Vagina (tissue), 2 donors: ENCODE results near the gene HSD3B1. TPM values are rescaled to one million over a fixed set of nuclear protein-coding genes. Genes with fewer than 3 reads are reported as not detected.

Experiments used
- DNase-seq, 2 donors: peaks; one replicate each; pipeline ENCODE4 v3.0.0-alpha.2; 2017; ENCODE audit errors: extremely low spot score in 2 of 2
- H3K27ac ChIP-seq: fragments of 200-600 bp; sonication (generic); one replicate; pipeline ENCODE4 v1.5.1; 2019
- H3K27me3 ChIP-seq: fragments of 200-600 bp; sonication (generic); one replicate; pipeline ENCODE4 v1.5.1; 2019
- H3K36me3 ChIP-seq, 2 donors: fragments of 200-600 bp; sonication (generic); one replicate each; pipeline ENCODE4 v1.5.1; 2017 to 2019
- H3K4me1 ChIP-seq: fragments of 200-600 bp; sonication (generic); one replicate; pipeline ENCODE4 v1.5.1; 2019
- H3K4me3 ChIP-seq, 2 donors: fragments of 200-600 bp; sonication (generic); 1 replicate in 1 of 2; 2 replicates in 1 of 2; pipeline ENCODE4 v1.5.1; 2016 to 2019
- H3K9me3 ChIP-seq: fragments of 200-600 bp; sonication (generic); one replicate; pipeline ENCODE4 v1.5.1; 2019
- CTCF ChIP-seq, 3 experiments: fragments of 450-650 bp in 2 of 3; fragments of 200-600 bp in 1 of 3; sonication (generic) in 1 of 3; IDR thresholded peaks; one replicate each; pipeline ENCODE4 v1.5.1; 2017 to 2019; ENCODE audit warnings: antibody characterized with exemption in 3 of 3, mild to moderate bottlenecking in 2 of 3, moderate library complexity in 2 of 3
- POLR2A ChIP-seq, 2 donors: fragments of 450-650 bp; IDR thresholded peaks; one replicate each; pipeline ENCODE4 v1.6.1; 2017; ENCODE audit warnings: antibody characterized with exemption in 2 of 2, mild to moderate bottlenecking in 2 of 2, moderate library complexity in 2 of 2
- POLR2AphosphoS5 ChIP-seq, 2 donors: sonication (generic); formaldehyde crosslinking; IDR thresholded peaks; one replicate each; pipeline ENCODE4 v1.9.0; 2017; ENCODE audit warnings: antibody characterized with exemption in 2 of 2, mild to moderate bottlenecking in 2 of 2, low read depth in 1 of 2; ENCODE audit not compliant: insufficient read depth in 1 of 2
- intact Hi-C: fragments of 100-400 bp; cut with DNase I; formaldehyde crosslinking; loops from one replicate; pipeline ENCODE4 v1.15.1; 2023
- total RNA-seq: library from RNA; depleted of rRNA; stranded (reverse); fragments of >200 nt; gene quantifications from one replicate; pipeline ENCODE4 v1.2.3, GENCODE V29; 2016

Gene HSD3B1
- total RNA-seq, result not detected

GRCh38 chr1:119506941-119507340 is at the start of gene HSD3B1:
Gene HSD3B1, plus strand, starts transcription at chr1:119507210. Its CDS starts 267 bp downstream, at chr1:119507477.
- DNase-seq, result no peak
- Histone ChIP-seq H3K9me3 (no peaks in the 10 kb centered on the region), H3K36me3 (no peaks in the 10 kb centered on the region), H3K27ac (no peak within 1 kb of the TSS), H3K27me3 (no peaks in the 10 kb centered on the region), H3K4me3 (no peak within 1 kb of the TSS), H3K4me1 (no peaks in the 10 kb centered on the region)
- TF ChIP-seq POLR2A (IDR thresholded peaks at IDR 0.05), result no peak
- TF ChIP-seq CTCF (IDR thresholded peaks at IDR 0.05), result no peak
- no peak for TF ChIP-seq POLR2AphosphoS5 (IDR thresholded peaks at IDR 0.05; ENCODE audit: insufficient read depth in 1 of 2, low read depth in 1 of 2)
- intact Hi-C loops, result no loop called here

DNA sequence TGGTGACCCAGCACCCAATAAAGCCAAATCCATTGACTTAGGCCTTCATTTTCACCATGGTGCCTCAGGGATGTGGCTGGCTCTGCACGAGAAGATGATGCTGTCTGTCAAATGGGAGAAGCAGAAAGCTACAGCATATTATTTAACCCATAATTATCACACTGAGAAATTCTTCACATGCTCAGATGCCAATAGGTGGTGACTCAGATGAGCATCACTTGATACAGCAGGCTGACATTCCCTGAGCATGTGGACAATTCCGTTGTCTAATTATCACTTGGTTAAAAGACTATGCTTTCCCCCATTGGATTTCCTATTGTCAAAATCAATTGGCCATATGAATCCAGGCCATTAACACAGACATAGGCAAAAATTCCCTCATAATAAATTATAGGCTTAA is 44.0 kb upstream of the HSD3B1 start:
- intact Hi-C loops, result no loop called here
- no peak overlapping the region for H3K27ac ChIP-seq

DNA sequence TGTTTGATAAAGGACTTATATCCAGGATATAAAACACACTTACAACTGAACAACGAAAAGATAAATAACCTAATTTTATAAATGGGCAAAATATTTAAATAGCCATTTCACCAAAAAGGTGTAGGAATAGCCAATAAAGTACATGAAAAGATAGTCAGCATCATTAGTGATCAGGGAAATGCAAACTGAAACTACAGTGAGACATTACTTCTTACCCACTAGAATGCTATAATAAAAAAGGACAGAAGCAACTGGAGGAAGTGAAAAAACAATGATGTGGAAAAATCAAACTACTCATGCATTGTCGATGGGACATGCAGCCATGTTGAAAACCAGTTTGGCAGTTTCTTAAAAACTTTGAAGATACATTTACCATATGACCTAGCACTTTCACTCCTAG is 43.4 kb upstream of the HSD3B1 start:
- TF ChIP-seq CTCF (IDR thresholded peaks at IDR 0.05) (no peak), POLR2AphosphoS5 (IDR thresholded peaks at IDR 0.05; ENCODE audit: insufficient read depth in 1 of 2, low read depth in 1 of 2) (no peak), POLR2A (IDR thresholded peaks at IDR 0.05) (no peak)
- Histone ChIP-seq H3K9me3 (no peaks in the 10 kb centered on the region), H3K36me3 (no peaks in the 10 kb centered on the region), H3K4me3 (no peak overlapping the region), H3K27ac (no peak overlapping the region), H3K27me3 (no peaks in the 10 kb centered on the region), H3K4me1 (no peaks in the 10 kb centered on the region)
- no peak for DNase-seq
- intact Hi-C loops, result no loop called here

More for the DNA sequence above, 44.0 kb upstream of the HSD3B1 start:
- DNase-seq, result no peak
- H3K27me3 ChIP-seq, result no peaks in the 10 kb centered on the region
- H3K4me1 ChIP-seq, result no peaks in the 10 kb centered on the region
- TF ChIP-seq POLR2AphosphoS5 (IDR thresholded peaks at IDR 0.05; ENCODE audit: insufficient read depth in 1 of 2, low read depth in 1 of 2) (no peak), POLR2A (IDR thresholded peaks at IDR 0.05) (no peak), CTCF (IDR thresholded peaks at IDR 0.05) (no peak)
- no peaks in the 10 kb centered on the region for H3K36me3 ChIP-seq
- no peaks in the 10 kb centered on the region for H3K9me3 ChIP-seq
- H3K4me3 ChIP-seq, result no peak overlapping the region

DNA sequence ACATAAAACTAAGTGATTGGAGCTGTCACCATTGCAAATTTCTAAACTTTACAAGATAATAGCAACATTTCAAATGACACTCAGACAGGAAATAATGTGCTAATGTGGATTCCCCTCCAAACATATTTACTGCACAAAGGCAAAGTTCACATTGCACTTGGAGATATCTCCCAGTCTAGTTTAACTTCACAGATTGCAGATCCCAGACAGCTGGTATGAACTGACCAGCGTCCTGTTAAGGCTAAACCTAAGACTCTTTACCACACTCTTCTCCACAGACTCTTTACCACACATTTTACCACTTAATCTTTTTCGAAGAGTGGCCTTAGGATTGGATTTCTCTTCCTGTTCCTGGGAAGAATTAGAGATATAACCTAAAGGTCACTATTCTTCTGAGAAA is 40.6 kb upstream of the HSD3B1 start:
- H3K4me3 ChIP-seq, result no peak overlapping the region
- intact Hi-C loops, result no loop called here
- H3K4me1 ChIP-seq, result no peaks in the 10 kb centered on the region
- DNase-seq, result peak in 1 of 2 donors; percentile 2
- H3K27me3 ChIP-seq, result no peaks in the 10 kb centered on the region
- no peaks in the 10 kb centered on the region for H3K36me3 ChIP-seq
- TF ChIP-seq POLR2AphosphoS5 (IDR thresholded peaks at IDR 0.05; ENCODE audit: insufficient read depth in 1 of 2, low read depth in 1 of 2), result no peak
- no peak for TF ChIP-seq POLR2A (IDR thresholded peaks at IDR 0.05)
- TF ChIP-seq CTCF (IDR thresholded peaks at IDR 0.05), result no peak
- no peaks in the 10 kb centered on the region for H3K9me3 ChIP-seq
- no peak overlapping the region for H3K27ac ChIP-seq

GRCh38 chr1:119467219-119467618 is 39.8 kb upstream of the HSD3B1 start:
- no peaks in the 10 kb centered on the region for H3K27me3 ChIP-seq
- H3K4me3 ChIP-seq, result no peak overlapping the region
- no peak overlapping the region for H3K27ac ChIP-seq
- intact Hi-C loops, result no loop called here
- peak in 1 of 2 donors; percentile 58 for DNase-seq
- no peaks in the 10 kb centered on the region for H3K9me3 ChIP-seq
- no peaks in the 10 kb centered on the region for H3K4me1 ChIP-seq
- no peaks in the 10 kb centered on the region for H3K36me3 ChIP-seq
- TF ChIP-seq POLR2AphosphoS5 (IDR thresholded peaks at IDR 0.05; ENCODE audit: insufficient read depth in 1 of 2, low read depth in 1 of 2) (no peak), CTCF (IDR thresholded peaks at IDR 0.05) (no peak), POLR2A (IDR thresholded peaks at IDR 0.05) (no peak)
